ENCODE results near the gene CRACR2A.

GRCh38 chr12:3752096-3752709 is 706 bp downstream of the CRACR2A start:
- no peak for TF ChIP-seq POLR2A (IDR thresholded peaks at IDR 0.05)
- TF ChIP-seq, protein P1, sequence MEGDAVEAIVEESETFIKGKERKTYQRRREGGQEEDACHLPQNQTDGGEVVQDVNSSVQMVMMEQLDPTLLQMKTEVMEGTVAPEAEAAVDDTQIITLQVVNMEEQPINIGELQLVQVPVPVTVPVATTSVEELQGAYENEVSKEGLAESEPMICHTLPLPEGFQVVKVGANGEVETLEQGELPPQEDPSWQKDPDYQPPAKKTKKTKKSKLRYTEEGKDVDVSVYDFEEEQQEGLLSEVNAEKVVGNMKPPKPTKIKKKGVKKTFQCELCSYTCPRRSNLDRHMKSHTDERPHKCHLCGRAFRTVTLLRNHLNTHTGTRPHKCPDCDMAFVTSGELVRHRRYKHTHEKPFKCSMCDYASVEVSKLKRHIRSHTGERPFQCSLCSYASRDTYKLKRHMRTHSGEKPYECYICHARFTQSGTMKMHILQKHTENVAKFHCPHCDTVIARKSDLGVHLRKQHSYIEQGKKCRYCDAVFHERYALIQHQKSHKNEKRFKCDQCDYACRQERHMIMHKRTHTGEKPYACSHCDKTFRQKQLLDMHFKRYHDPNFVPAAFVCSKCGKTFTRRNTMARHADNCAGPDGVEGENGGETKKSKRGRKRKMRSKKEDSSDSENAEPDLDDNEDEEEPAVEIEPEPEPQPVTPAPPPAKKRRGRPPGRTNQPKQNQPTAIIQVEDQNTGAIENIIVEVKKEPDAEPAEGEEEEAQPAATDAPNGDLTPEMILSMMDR (IDR thresholded peaks at IDR 0.05): no peak
